ENCODE data around the gene UMAD1.

The UMAD1 gene

DNA sequence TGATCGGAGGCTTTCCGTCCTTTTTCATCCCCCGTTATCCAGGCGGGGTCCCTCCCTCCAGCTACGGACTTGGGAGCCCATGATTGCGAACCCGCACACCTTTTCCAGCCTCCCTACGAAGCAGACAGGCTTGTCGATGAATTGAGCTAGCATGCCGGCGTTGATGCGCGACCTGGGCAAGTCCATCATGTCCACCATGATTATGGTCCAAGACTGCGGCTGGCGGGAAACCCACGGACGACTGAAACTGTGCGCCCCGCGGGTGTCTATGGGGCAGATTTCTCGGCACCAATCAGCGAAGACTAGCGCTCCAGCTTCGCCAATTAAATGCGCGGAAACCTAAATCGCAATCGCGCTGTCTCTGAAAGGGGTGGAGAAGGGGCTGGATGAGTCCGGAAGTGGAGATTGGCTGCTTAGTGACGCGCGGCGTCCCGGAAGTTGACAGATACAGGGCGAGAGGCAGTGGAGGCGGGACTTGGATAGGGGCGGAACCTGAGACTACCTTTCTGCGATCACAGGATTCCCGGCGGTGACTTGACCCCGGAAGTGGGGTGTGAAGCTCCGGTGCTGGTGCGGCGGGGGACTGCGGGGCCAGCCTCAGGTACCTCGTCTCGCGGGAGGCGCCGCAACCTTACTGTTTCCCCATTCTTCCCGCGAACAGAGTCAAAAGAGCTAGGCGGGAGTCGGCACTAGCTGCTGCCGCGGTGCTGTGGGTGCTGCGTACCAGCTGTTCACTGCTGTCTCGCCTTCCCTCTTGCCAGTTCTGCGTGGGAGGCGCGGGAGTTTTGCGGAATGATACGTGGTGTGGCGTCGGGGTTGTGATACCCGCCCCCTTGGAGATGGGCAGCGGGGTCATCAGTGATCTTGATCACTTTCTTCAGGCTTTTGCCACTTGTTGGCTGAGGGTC is at the start of gene UMAD1:
UMAD1 (plus strand) TSS at position 532 of the 908 bp plus-strand sequence. CDS start 32,620 bp downstream, outside the sequence.
- peak; percentile 99 for DNase-seq

DNA sequence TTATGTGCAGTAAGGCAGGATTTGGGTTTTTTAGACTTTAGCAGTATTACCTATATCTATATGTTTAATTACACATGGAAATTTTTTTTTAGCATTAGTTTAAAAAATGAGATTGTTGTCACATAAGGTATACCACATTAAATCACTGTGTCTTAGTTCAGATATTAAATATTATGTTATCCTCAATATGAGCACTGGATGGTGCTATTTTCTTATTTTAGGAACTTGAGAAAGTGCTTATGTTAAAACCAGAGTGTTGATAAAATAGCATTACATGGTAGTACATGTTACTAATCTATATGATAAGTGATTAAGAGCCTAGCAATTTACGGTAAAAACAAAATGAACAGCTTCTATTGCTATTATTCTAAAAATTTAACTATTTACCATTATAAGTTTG is 45.1 kb upstream of the UMAD1 start:
- DNase-seq, result no peak

DNA sequence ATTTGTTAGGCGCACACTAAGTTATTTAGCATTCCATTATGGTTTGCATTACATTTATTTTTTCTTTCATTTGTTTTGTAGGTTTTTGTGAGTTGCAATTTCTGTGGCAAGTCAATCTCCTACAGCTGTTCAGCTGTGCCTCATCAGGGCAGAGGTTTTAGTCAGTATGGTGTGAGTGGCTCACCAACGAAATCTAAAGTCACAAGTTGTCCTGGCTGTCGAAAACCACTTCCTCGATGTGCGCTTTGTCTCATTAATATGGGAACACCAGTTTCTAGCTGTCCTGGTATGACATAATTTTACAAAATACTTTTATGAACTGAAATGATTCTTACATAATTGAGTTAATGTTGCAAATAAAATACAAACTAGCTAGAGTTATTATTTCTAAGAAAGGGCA is 44.4 kb upstream of the UMAD1 start:
- no peak for DNase-seq

DNA sequence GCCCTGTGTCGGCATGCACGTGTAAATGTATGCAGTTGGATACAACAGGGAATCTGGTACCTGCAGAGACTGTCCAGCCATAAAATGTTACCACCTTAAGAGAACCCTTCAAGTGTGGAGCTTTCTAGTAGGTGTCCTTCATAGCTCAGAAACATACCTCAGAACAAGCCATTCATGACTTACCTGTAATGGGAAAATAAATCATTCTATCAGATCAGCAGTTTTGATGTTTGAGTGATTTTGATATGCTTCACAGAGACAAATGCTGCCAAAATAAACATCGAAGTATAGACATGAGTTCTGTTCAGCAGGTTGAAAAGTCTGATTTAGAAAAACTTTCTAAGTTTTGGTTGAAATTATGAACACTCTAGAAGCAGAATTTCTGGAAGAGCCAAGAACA is 33.5 kb upstream of the UMAD1 start:
- DNase-seq, result no peak

DNA sequence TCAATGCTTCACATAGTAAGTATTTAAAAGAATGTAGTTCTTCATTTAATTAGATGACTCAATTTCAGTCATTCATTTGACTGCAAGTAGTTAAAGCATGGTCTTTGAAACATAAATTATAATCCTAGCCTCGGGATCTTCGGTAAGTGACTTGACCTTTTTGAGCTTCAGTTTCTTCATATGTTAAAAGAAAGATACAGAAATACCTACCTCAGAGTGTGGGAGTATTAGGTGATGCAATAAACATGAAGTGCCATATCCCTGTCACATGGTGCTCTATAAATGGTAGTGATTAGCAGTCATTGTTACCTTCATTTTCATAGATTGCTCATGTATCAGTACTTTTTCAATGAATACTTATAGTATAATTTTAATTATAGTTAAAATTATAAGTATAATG is 31.2 kb upstream of the UMAD1 start:
- DNase-seq, result no peak

DNA sequence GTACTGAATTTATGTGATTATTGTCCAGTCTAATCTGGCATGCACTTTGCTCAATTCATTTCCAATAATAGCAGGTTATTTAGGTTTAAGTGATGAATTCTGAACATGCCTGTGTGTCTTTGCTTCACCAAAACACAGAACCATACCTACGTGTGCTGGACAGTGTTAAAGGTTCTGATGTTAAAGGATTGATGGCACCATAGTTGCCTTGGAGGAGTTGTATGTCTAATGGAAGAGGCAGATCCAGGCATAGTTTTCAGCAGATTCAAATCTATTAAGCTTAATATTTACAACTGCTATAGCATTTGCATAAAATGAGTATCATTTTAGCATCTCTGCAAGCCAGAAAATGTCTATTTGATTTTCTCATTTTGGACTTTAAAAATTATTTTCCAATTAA is 28.0 kb upstream of the UMAD1 start:
- no peak for DNase-seq

DNA sequence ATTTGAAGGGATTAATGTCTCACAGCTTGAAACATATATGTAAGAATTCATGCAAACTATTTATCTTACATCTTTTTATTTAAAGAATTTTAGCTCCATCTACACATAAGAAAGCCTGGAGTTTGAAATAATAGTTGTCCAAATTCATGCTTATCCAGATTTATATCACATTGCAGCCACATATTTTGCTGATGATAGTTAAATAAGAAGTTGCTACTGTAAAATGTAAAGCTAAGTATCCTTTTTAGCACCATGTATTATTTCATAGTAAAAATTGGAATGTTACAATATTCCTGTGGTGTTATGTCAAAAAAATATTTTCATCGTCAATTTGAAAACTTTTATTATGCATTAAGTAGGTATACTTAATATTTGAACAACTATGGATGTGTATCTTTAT is 27.3 kb upstream of the UMAD1 start:
- DNase-seq, result no peak

DNA sequence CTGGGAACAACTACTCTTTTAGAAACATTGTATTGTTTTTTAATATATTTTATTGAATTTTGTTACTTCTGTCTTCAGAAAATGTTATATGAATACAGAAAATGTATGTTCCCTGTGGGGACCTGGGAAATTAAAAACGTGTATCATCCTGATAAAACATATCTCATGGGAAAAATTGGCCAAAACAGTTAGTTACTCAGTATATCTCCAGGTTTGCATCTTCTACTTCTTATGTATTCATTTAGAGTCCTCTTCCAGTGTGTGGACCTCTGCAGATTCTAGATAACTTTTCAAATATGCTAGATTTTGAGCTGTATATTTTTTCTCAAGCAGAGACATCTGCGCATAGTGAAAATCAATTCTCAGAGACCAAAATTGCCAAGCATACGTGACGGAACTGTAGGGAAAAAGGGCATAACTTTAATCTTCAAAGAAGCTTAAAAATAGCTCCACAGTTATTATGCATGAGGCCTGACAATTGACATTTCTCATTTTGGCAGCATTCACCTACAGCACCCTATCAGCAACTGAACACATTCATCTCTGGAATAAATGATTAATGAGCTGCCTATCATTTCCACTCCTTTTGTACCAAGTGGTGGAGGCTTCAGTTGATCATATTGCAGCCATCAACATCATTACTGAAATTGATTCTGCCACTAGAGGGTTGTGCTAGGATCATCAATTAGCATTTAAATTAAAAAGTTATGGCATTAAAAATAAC is 26.4 kb upstream of the UMAD1 start:
- DNase-seq, result no peak

DNA sequence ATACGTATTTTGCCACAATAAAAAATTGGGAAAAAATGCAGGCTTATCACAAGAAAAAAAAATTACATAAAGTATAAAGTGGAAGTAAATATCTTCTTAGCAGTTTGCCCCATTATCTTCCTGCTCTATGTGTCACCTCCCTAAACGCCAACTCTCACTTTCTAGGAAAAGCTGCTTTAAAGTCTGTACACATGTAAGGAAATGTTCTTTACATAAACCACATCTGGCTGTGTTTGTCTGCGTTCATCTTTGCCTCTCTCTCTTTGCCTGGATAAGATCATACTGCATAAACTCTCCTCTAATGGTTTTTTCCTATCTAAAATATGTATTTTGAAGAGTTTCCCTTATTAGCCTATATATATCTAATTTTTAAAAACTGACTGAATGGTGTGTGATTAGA is 23.0 kb upstream of the UMAD1 start:
- no peak for DNase-seq

DNA sequence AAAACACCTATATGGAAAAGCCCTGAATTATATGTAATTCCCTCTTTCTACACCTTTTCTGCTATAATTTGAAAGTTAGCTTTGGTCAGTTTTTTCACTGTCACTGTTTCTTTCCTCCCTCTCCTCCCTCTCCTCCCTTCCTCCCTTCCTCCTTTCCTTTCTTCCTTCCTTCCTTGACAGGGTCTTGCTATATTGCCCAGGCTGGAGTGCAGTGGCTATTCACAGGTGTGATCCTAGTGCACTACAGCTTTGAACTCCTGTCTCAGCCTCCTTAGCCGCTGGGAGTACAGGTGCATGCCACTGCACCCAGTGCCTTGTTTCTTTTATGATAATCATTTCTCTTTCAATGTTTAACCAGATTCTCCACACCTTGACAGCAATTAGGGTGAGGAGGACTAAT is 22.1 kb upstream of the UMAD1 start:
- DNase-seq, result no peak

DNA sequence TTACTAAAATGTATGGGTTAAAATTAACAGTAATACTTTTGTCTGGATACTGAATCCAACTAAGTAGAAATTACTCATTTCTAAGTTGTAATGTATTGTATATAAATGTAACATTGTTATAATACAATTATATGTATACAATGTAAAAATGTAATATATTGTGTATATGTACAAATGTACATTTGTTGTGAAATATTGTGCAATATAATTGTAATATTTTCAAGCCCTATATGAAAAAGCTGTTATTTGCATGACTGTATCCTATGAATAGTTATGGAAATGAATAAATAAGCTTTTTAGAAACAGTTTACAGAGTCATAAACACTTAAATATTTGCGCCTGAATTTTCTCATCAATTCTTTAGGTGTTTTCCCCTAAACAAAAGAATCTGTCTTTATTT is 20.3 kb upstream of the UMAD1 start:
- DNase-seq, result no peak

DNA sequence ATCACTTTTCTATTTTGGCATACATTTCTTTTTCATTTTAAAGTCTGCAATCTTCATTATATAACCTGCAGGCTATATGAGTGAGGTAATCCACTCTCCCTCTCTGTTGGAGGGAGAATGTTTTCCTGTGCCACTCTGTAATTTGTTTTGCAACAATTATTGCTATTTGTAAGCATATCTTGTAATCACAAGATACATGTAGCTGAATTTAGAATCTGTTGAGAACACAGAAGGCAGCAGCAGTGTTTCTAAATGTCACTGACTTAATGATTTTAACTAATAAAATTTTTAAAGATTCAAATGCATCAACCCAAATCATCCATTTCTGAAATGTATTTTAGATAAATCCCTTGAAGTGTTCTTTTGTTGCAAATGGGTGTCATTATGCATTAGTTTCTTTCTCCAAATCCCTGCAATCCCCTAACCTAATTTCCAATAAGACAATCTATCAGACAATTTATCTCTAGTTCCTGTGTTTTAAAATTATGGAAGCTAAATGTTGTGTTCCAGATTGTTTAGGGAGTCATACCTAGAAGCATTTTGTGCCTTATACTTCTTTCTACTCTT is 19.8 kb upstream of the UMAD1 start:
- no peak for DNase-seq

DNA sequence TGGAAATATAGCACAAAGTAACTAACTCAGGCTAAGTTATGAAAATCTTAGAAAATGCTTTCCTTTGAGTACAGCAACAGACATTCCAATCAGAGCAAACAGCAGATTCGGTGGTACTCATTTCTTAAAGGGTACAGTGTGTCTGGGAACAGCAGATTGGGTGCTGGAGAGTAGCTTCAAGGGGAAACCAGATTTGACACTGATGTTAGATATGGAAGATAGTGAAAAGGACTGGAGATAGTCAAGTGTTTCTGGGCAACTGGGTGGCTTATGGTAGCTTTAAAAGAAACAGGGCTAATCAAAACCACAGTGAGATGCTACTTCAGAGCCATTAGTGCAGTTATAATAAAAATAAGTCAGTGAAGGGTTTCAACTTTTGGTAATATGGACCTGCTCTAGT is 12.1 kb upstream of the UMAD1 start:
- DNase-seq, result no peak

DNA sequence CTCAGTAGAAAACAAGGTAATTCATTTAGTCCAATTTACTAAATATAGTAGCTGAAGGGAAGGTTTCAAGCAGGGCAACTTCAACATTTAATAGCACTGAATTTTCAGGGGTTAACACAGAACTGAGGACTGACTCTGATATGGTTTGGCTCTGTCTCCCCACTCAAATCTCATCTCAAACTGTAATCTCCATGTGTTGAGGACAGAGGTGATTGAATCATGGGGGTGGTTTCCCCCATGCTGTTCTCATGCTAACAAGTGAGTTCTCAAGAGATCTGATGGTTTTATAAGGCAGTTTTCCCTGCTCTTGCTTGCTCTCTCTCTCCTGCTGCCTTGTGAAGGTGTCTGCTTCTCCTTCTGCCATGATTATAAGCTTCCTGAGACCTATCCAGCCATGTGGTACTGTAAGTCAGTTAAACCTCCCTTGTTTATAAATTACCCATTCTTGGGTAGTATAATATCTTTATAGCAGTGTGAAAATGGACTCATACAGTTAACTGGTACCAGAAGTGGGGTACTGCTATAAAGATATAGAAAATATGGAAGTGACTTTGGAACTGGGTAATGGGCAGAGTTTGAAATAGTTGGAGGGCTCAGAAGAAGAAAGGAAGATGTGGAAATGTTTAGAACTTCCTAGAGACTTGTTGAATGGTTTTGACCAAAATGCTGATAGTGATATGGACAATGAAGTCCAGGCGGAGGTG is 9.8 kb upstream of the UMAD1 start:
- DNase-seq, result no peak

DNA sequence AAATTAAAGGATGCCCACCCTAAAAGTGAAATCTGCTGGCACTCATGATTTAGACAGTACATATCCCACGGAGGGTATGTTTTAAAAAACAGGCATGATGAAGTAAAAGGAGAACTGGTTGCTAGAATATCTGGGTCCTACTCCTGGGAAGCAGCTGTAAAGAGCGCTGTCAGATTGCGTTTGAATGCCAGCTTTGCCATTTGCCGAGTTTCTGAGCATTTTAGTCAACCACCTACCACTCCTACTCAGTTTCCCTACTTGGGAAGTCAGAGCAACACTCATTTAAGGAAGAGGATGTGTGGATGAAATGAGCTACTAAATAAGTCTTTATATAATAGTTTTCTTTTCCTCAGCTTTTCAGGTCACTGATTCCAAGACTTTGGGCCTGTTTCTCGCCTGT is 1.1 kb upstream of the UMAD1 start:
- DNase-seq, result no peak

DNA sequence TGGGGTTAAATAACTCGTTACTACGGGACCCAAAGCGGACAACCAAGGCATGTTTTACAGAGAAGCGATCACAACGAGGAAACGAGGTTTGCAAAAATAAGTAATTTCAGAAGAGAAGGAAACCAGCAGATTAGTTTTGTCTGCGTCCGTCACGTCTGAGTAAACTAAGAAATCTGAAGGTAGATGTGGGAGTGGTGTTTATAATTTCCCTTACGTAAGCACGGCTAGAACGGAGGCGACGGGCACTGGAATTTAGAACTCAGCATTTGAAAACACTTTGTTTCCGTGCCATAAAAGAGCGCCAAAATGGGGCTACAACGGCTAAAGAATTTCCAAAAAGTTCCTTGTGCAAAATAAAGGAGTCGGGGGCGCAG is 718 bp upstream of the UMAD1 start:
- DNase-seq, result no peak

DNA sequence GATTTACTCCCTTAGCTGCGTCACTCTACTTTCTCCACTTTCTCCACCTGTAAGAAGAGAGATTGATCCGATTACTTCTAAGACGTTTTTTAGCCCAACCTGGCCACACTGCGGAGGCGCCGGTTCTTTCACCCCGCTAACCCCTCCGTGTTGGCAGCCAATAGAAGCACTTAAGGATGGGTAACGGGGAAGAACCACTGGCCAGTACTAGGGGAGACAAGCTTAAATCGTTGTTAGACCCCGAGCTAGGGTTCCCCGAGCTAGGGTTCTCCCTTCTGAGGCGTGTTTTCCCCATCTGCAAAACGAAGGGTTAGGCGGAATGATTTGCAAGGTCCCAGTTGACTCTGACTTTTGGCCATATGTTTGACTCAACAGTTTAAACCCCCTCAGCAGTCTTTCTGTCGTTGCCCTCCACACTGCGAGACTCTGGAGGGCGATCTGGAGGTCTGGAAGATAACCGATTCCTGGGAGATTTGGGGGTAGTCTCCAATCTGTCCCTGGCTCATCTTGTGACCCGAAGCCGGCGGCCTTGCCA is 644 bp downstream of the UMAD1 start:
- no peak for DNase-seq

DNA sequence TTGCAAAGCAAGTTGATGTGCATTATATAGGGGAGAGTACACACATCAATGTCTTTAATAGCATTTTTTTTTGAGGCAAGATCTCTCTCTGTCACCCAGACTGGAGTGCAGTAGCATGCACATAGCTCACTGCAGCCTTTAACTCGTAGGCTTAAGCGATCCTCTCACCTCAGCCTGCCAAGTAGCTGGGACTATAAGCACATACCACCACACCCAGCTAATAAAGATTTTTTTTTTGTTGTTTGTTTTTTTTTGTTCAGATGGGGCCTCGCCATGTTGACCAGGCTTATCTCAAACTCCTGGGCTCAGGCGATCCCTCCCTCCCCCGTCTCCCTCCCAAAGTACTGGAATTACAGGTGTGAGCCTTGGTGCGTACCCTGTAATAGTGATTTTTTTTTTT is 1.5 kb downstream of the UMAD1 start:
- DNase-seq, result no peak

DNA sequence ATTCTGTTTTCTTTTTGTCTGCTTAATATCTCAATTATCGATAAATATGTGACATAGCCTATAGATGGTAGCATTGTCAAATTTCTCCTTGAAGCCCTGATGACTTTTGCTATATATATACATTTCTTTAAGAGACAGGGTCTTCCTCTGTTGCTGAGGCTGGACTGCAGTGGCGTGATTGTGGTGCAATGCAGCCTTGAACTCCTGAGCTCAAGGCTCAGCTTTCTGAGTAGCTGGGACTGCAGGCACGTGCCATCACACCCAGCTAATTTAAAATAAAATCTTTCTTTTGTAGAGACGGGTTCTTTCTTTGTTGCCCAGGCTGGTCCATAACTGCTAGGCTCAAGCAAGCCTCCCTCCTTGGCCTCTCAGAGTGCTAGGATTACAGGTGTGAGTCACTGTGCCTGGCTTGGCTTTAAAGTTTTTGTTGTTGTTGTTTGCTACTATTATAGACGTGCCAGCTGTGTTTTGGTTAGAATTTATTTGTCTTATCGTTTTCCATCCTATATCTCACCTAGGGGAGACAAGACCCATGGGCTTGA is 7.0 kb downstream of the UMAD1 start:
- DNase-seq, result no peak

DNA sequence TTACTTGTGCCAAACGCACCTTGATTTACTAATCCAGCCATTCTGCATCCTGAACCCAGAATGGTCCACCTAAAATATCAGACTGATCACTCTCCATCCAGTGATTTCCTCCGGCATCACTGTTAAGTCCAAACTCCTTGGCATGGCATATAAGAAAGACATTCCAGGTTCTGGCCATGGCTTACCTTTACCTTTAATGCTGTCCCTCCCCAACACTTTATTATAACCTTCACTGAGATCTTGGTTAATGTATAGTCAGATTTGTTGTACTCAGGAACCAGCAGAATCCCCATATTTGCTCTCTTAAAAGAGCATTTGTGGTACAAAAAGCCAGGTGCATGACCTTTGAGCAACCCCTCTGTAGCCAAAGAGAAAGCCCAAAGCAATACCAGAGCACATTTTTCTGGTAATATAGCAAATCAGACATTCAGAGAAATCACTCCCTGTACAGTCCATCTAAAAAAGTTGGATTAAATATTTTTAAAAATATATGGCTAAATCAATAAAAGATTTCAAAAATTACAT is 10.2 kb downstream of the UMAD1 start:
- no peak for DNase-seq

DNA sequence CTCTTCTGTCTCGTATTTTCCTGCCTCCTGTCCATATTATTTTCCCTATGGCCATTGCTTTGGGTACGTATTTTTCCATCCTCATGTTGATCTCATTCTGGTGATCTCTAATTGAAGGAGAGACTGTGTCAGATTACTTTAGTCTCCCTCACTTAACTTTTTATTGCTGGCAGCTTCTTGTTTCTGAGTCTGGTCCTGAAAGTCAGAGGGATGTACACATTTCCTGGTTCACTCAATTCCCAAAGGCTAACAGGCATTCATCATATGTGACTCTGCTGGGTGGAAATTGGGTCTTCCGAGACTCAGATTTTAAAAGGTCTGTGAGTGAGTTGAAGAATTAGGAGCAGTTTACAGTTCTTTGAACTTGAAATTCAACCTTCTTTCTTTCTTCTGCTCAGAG is 10.9 kb downstream of the UMAD1 start:
- DNase-seq, result no peak

DNA sequence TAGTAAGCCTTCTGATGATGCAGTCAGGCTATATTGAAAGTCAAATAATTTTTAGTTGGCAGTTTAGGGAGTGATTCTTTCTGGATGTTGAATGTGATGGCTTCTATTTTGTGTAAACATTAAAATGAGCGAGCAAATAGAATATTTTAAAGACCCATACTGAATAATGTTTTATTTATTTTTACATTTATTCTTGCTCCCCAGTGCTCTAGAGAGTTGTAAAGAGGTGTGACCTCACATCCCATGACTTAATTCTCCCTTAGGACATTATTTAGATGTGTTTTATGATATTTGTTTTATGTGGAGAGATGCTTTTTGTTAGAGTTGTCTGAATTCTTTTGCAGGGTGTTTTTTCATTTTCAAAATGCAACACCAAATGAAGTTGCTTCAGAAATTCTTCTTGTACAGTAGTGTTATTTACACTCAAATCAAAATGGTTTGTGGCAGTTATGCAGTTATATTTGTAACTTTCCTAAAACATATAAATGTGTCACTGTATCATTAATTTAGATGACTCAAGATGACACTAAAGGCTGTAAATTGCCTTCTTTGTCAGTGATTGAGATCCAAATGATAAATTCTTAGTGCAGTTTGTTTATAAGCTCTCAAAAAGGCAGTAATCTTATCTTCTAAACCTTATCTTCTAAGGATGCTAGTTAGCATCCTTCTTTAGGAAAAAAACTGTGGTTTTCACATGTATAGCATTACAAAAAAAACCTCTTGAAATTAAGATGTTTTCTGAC is 12.4 kb downstream of the UMAD1 start:
- no peak for DNase-seq

All from femur (tissue), 1 donor.